CD4-positive, alpha-beta memory T cell (primary cell): ENCODE data around the gene POMGNT2. TPM values are rescaled to one million over a fixed set of nuclear protein-coding genes. Genes with fewer than 3 reads are reported as not detected.

ENCODE experiments used
- CTCF ChIA-PET: fragments of 350-600 bp; sonication (Branson Sonifier 250); formaldehyde crosslinking; loops from one replicate; lab custom pipeline; 2021; ENCODE audit warnings: inconsistent platforms; ENCODE audit not compliant: partially characterized antibody; lab: Charles Lee
- POLR2A ChIA-PET: fragments of 350-600 bp; sonication (Branson Sonifier 250); formaldehyde crosslinking; loops from one replicate; lab custom pipeline; 2021; ENCODE audit not compliant: partially characterized antibody; lab: Charles Lee
- DNase-seq, 5 donors: peaks; one replicate each; pipeline versions ENCODE4 v3.0.0 to v3.0.0-alpha.2; 2020 to 2022; ENCODE audit warnings: mixed read lengths in 1 of 5
- H3K27ac ChIP-seq: one replicate; pipeline ENCODE4 v1.7.0; 2013; ENCODE audit warnings: low read depth, low read length
- H3K27me3 ChIP-seq: 2 replicates; pipeline ENCODE4 v1.7.0; 2013; ENCODE audit warnings: mild to moderate bottlenecking, low read length, moderate library complexity; ENCODE audit not compliant: insufficient read depth
- H3K36me3 ChIP-seq: 2 replicates; pipeline ENCODE4 v1.7.0; 2013; ENCODE audit warnings: mild to moderate bottlenecking, low read length, moderate library complexity; ENCODE audit not compliant: insufficient read depth
- H3K4me1 ChIP-seq: 2 replicates; pipeline ENCODE4 v1.7.0; 2013; ENCODE audit warnings: mild to moderate bottlenecking, low read length, moderate library complexity; ENCODE audit not compliant: insufficient read depth
- H3K4me3 ChIP-seq, 2 donors: one replicate each; pipeline ENCODE4 v1.7.0; 2013; ENCODE audit warnings: low read length in 2 of 2, mild to moderate bottlenecking in 1 of 2
- H3K9me3 ChIP-seq, 2 donors: one replicate each; pipeline ENCODE4 v1.7.0; 2013; ENCODE audit warnings: low read length in 2 of 2, control low read depth in 1 of 2; ENCODE audit not compliant: control insufficient read depth in 1 of 2
- H3K27ac Mint-ChIP-seq, 7 donors: one replicate each; pipeline ENCODE4 v1.8.0; 2020 to 2021; ENCODE audit warnings: mixed read lengths in 7 of 7, mild to moderate bottlenecking in 6 of 7, inconsistent platforms in 3 of 7, moderate library complexity in 3 of 7
- H3K27me3 Mint-ChIP-seq, 2 donors: one replicate each; pipeline ENCODE4 v1.8.0; 2020 to 2021; ENCODE audit warnings: mixed read lengths in 2 of 2
- H3K36me3 Mint-ChIP-seq, 2 donors: one replicate each; pipeline ENCODE4 v1.8.0; 2020 to 2021; ENCODE audit warnings: mixed read lengths in 2 of 2, inconsistent platforms in 1 of 2, mild to moderate bottlenecking in 1 of 2
- H3K4me1 Mint-ChIP-seq, 4 donors: one replicate each; pipeline ENCODE4 v1.8.0; 2020 to 2021; ENCODE audit warnings: mixed read lengths in 4 of 4, mild to moderate bottlenecking in 1 of 4
- H3K4me3 Mint-ChIP-seq, 8 donors: one replicate each; pipeline ENCODE4 v1.8.0; 2020 to 2021; ENCODE audit warnings: mixed read lengths in 8 of 8, mild to moderate bottlenecking in 7 of 8, moderate library complexity in 6 of 8, inconsistent platforms in 3 of 8
- H3K9me3 Mint-ChIP-seq, 8 donors: one replicate each; pipeline ENCODE4 v1.8.0; 2020 to 2021; ENCODE audit warnings: mixed read lengths in 8 of 8, mild to moderate bottlenecking in 5 of 8, inconsistent platforms in 3 of 8, moderate library complexity in 1 of 8
- intact Hi-C: fragments of 100-400 bp; cut with micrococcal nuclease; formaldehyde crosslinking; loops from one replicate; pipeline ENCODE4 v1.15.1; 2023
- polyA plus RNA-seq, 2 donors: library from polyadenylated mRNA; unstranded; fragments of 300-500 nt; fragmentation: Illumina TruSeq; gene quantifications; one replicate each; pipeline ENCODE4 v1.2.3, GENCODE V29; 2021
- total RNA-seq, 2 experiments: library from RNA; stranded (reverse); gene quantifications; one replicate each; pipeline ENCODE4 v1.2.3, GENCODE V29; 2021

The POMGNT2 gene
- total and polyA plus RNA-seq, 4 experiments from 2014 or later, result 5.4 to 8.1 (median 5.9) TPM

DNA sequence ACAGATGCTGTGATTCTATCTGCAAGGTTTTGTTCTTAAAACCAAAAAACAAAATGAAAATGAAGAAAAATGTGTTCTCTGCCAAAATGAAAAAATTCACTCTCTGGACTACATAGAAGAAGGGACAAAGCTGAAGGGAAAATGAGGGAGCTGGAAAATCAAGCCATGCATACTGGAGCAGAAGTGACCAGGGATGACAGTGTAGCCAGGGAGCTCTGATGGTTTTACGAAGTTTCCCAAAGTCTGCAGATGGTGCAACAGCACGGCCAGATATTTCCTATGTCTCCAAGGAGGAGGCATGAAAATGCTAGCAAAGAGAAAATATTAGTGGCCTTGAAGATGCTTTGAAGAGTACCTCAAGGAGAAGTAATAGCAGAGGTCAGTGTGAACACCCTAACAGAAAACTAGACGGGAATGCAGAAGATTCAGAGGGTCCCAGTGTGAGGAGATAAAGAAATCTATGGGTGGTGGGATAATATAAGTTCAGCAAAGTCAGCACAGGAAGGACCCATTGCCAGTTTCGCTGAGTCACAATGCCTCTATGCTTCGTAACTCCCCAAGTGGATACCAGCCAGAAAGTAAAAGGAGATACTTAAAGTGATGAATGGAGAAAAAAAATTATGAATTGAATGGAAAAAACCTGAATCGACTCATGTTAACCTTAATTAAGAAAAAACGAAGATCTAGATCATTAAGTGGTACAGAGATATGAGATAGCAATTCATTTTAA, 39.0 kb upstream of the POMGNT2 start:
- H3K4me1 ChIP-seq, result no peaks in the 10 kb centered on the region
- POLR2A ChIA-PET, result no interaction called here
- H3K36me3 ChIP-seq, result no peaks in the 10 kb centered on the region
- no peak overlapping the region for H3K4me3 ChIP-seq
- Mint-ChIP-seq H3K27ac (no peak overlapping the region), H3K36me3 (no peaks in the 10 kb centered on the region), H3K4me3 (no peak overlapping the region), H3K9me3 (peaks cover 0 to 1% (median 0%) of the 10 kb centered on the region in 8 donors), H3K4me1 (peaks cover 0 to 7% (median 5%) of the 10 kb centered on the region in 4 donors), H3K27me3 (peaks cover 0 to 1% of the 10 kb centered on the region in 2 donors)
- H3K27ac ChIP-seq, result no peak overlapping the region
- CTCF ChIA-PET, result no interaction called here
- H3K9me3 ChIP-seq, result no peaks in the 10 kb centered on the region
- DNase-seq, result no peak
- intact Hi-C loops, result no loop called here
- H3K27me3 ChIP-seq, result no peaks in the 10 kb centered on the region

DNA sequence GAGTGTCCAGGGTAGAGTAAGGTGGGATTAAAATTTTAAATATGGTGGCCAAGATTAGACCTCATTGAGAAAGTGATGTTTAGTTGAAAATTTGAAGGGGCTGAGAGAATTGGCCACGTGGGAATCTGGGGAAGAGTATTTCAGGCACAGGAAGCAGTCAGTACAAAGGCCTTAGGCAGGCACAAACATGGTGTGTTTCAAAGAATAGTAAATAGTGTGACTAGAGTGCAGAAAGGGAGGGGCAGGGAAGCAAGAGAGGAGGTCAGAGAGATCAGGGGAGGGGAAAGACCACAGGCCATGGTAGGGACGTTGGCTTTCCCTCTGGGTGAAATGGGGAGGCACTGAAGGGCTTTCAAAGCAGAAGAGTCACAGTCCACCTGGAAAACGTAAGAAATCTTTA, 36.6 kb upstream of the POMGNT2 start:
- Histone ChIP-seq H3K27me3 (no peaks in the 10 kb centered on the region), H3K4me1 (no peaks in the 10 kb centered on the region), H3K27ac (no peak overlapping the region), H3K36me3 (no peaks in the 10 kb centered on the region), H3K9me3 (no peaks in the 10 kb centered on the region), H3K4me3 (no peak overlapping the region)
- H3K4me3 Mint-ChIP-seq, result peak overlapping the region in 1 of 8 donors; percentile 5
- H3K36me3 Mint-ChIP-seq, result no peaks in the 10 kb centered on the region
- no peak for DNase-seq
- ChIA-PET CTCF (interaction anchor here (1.0 kb wide), 1 partner anchor 180 kb away, joined by 3 read pairs; no protein-coding TSS in a partner anchor), POLR2A (no interaction called here)
- peaks cover 0 to 7% (median 5%) of the 10 kb centered on the region in 4 donors for H3K4me1 Mint-ChIP-seq
- peak overlapping the region in 1 of 7 donors; percentile 26 for H3K27ac Mint-ChIP-seq
- H3K9me3 Mint-ChIP-seq, result peaks cover 0 to 10% (median 3%) of the 10 kb centered on the region in 8 donors
- intact Hi-C loops, result no loop called here
- H3K27me3 Mint-ChIP-seq, result peaks cover 0 to 1% of the 10 kb centered on the region in 2 donors

DNA sequence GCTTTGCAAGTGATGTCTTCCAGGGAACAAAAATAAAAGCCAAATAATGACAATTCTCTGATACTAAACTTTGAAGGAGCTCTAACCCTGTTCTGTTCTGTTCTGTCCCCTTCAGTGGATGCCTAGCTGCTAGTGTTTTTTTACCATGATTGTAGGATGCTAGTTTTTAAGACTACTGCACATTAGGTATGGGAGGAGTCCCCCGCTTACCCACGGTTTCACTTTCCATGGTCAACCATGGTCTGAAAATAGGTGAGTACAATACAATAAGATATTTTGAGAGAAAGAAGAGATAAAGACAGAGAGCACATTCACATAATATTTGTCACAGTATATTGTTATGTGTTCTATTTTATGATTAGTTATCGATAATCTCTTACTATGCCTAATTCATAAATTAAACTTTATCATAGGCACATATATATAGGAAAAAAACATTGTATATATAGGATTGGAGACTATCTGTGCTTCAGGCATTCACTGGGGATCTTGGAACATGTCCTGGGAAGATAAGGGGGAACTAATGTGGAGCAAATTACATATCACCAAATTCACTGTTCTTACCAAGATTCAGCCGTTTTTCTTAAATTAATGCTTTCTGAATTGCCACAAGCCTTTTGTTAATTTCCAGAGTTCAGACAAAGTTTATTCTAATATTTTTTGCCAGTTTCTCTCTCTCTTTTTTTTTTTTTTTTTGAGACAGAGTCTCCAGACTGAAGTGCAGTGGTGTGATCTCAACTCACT, 32.8 kb upstream of the POMGNT2 start:
- Histone ChIP-seq H3K9me3 (no peaks in the 10 kb centered on the region), H3K4me1 (no peaks in the 10 kb centered on the region), H3K36me3 (no peaks in the 10 kb centered on the region), H3K27me3 (no peaks in the 10 kb centered on the region), H3K4me3 (no peak overlapping the region), H3K27ac (no peak overlapping the region)
- H3K27me3 Mint-ChIP-seq, result no peaks in the 10 kb centered on the region
- H3K4me1 Mint-ChIP-seq, result peaks cover 0 to 7% (median 6%) of the 10 kb centered on the region in 4 donors
- intact Hi-C loops, result no loop called here
- H3K36me3 Mint-ChIP-seq, result peaks cover 2 to 3% of the 10 kb centered on the region in 2 donors
- H3K27ac Mint-ChIP-seq, result no peak overlapping the region
- H3K9me3 Mint-ChIP-seq, result peaks cover 0 to 22% (median 10%) of the 10 kb centered on the region in 8 donors
- POLR2A ChIA-PET, result interaction anchor here (0.9 kb wide), 1 partner anchor 285 kb away, joined by 3 read pairs; no protein-coding TSS in a partner anchor
- DNase-seq, result no peak
- CTCF ChIA-PET, result no interaction called here
- peak overlapping the region in 1 of 8 donors; percentile 18 for H3K4me3 Mint-ChIP-seq

DNA sequence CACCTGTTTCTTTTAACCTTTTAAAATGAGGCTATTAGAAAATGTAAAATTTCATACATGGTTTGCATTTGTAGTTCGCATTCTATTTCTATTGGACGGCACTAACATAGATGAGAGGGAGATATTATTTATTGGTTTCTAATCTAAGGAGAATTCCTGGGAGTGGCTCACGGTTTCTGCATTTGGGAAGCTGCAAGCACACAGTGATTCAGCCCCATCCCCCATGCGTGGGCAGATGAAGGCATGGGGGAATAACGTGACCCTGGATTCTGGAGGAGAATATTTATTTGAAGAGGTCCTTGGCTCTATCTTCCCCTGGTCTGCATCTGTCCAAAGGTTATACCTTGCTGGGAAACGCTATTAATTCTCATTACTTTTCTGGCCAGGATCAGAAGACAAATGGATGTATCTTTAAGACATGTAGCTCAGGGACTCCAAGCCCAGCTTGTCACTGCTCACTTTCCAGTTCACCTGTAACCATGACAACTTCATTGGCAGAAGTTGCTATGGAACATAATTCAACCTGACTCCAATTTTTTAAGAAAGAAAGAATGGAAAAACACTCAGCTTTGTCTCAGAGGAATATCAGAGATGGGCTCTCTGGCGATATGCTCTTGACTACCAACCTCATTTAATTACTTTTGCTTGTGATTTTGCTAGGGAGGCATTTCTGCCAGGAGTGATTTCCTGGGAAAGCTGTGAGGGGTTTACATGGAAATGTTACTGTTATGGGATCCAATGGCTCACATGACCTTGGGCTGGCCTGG, 27.2 kb upstream of the POMGNT2 start:
- Mint-ChIP-seq H3K4me1 (peaks cover 0 to 1% (median 0%) of the 10 kb centered on the region in 4 donors), H3K27me3 (no peaks in the 10 kb centered on the region), H3K4me3 (no peak overlapping the region), H3K36me3 (peaks cover 2 to 3% of the 10 kb centered on the region in 2 donors), H3K27ac (no peak overlapping the region), H3K9me3 (peaks cover 0 to 17% (median 8%) of the 10 kb centered on the region in 8 donors)
- no peaks in the 10 kb centered on the region for H3K27me3 ChIP-seq
- POLR2A ChIA-PET, result no interaction called here
- intact Hi-C loops, result no loop called here
- no peaks in the 10 kb centered on the region for H3K4me1 ChIP-seq
- no peaks in the 10 kb centered on the region for H3K9me3 ChIP-seq
- CTCF ChIA-PET, result no interaction called here
- no peaks in the 10 kb centered on the region for H3K36me3 ChIP-seq
- no peak for DNase-seq
- H3K27ac ChIP-seq, result no peak overlapping the region
- no peak overlapping the region for H3K4me3 ChIP-seq

DNA sequence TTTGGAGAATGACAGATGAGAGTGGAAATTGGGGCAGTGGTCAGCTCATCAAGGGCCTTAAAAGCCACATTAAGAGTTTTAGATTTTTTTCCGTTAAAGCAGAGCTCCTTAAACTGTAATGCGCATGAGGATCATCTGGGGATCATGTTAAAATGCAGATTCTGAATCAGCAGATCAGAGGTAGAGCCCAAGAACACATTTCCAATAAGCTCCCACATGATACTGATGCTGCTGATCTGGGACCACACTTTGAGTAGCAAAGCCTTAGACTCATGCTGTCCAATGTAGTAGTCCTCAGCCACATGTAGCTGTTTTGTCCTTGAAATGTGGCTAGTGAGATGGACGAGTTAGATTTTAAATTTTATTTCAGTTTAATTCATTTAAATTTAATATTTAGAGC, 26.3 kb upstream of the POMGNT2 start:
- Histone ChIP-seq H3K4me1 (no peaks in the 10 kb centered on the region), H3K4me3 (no peak overlapping the region), H3K36me3 (no peaks in the 10 kb centered on the region), H3K27ac (no peak overlapping the region), H3K27me3 (no peaks in the 10 kb centered on the region), H3K9me3 (no peaks in the 10 kb centered on the region)
- no peak for DNase-seq
- intact Hi-C loops, result no loop called here
- POLR2A ChIA-PET, result no interaction called here
- Mint-ChIP-seq H3K27ac (peak overlapping the region in 1 of 7 donors; percentile 70), H3K27me3 (no peaks in the 10 kb centered on the region), H3K36me3 (peaks cover 2 to 3% of the 10 kb centered on the region in 2 donors), H3K9me3 (peaks cover 0 to 10% (median 6%) of the 10 kb centered on the region in 8 donors), H3K4me1 (peaks cover 0 to 1% (median 0%) of the 10 kb centered on the region in 4 donors), H3K4me3 (no peak overlapping the region)
- CTCF ChIA-PET, result no interaction called here

DNA sequence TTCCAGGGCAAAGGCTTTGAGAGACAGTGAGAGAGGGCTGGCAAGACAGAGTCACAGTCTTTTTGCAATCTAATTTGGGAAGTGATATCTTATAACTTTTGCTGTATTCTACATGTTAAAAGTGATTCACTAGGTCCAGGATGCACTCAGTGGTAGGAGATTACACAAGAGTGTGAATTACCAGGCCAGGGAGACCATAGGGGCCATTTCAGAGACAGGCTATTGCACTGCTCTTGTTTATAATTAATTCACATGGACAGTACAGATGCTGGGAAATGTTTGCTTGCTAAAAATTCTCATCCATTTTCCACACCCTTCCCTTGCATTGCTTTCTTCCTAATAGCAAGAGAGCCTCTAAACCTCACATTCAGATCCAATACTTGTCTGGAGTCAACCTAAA, 22.6 kb upstream of the POMGNT2 start:
- no peaks in the 10 kb centered on the region for H3K27me3 ChIP-seq
- POLR2A ChIA-PET, result no interaction called here
- no peaks in the 10 kb centered on the region for H3K4me1 ChIP-seq
- no peak overlapping the region for H3K27ac Mint-ChIP-seq
- CTCF ChIA-PET, result no interaction called here
- H3K9me3 ChIP-seq, result no peaks in the 10 kb centered on the region
- DNase-seq, result no peak
- H3K9me3 Mint-ChIP-seq, result peaks cover 0 to 11% (median 6%) of the 10 kb centered on the region in 8 donors
- H3K36me3 Mint-ChIP-seq, result no peaks in the 10 kb centered on the region
- H3K4me1 Mint-ChIP-seq, result no peaks in the 10 kb centered on the region
- H3K4me3 ChIP-seq, result no peak overlapping the region
- H3K27me3 Mint-ChIP-seq, result peaks cover 1 to 4% of the 10 kb centered on the region in 2 donors
- H3K27ac ChIP-seq, result no peak overlapping the region
- no peaks in the 10 kb centered on the region for H3K36me3 ChIP-seq
- H3K4me3 Mint-ChIP-seq, result no peak overlapping the region
- intact Hi-C loops, result no loop called here

DNA sequence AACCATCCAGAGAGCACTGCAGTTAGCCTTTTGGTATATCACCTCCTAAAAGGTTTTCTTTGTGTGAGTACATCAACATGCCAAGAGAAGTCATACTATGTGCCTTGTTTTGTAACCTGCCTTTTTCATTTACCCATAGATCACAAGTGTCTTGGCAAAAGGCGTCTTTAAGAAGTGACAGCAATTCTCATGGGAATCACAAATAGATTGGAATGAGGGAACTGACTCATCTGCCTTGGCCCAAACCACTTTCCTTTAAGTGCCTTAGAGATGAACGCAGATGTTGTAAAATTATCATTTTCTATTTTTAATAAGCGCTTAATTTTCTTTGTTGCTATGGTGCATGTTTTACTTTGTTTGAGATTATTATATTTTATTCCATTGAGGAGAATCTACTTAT, 20.7 kb upstream of the POMGNT2 start:
- Histone ChIP-seq H3K27me3 (no peaks in the 10 kb centered on the region), H3K4me1 (no peaks in the 10 kb centered on the region), H3K36me3 (no peaks in the 10 kb centered on the region), H3K4me3 (no peak overlapping the region), H3K9me3 (no peaks in the 10 kb centered on the region), H3K27ac (no peak overlapping the region)
- ChIA-PET POLR2A (no interaction called here), CTCF (no interaction called here)
- Mint-ChIP-seq H3K4me1 (no peaks in the 10 kb centered on the region), H3K27ac (no peak overlapping the region), H3K36me3 (no peaks in the 10 kb centered on the region), H3K9me3 (peaks cover 0 to 18% (median 11%) of the 10 kb centered on the region in 8 donors), H3K27me3 (peaks cover 1 to 9% of the 10 kb centered on the region in 2 donors), H3K4me3 (no peak overlapping the region)
- DNase-seq, result no peak
- intact Hi-C loops, result no loop called here
